H1 (cell line): Measurements from ENCODE around the gene PFDN4. TPM values are rescaled to one million over a fixed set of nuclear protein-coding genes. Genes with fewer than 3 reads are reported as not detected.

Source experiments
- CTCF ChIA-PET: fragments of 300-600 bp; sonication (Branson Sonifier 250); formaldehyde crosslinking; loops from one replicate; lab custom pipeline; 2021; ENCODE audit not compliant: partially characterized antibody; lab: Charles Lee
- POLR2A ChIA-PET: fragments of 300-600 bp; sonication (Branson Sonifier 250); formaldehyde crosslinking; loops from one replicate; lab custom pipeline; 2021; ENCODE audit warnings: inconsistent platforms; ENCODE audit not compliant: partially characterized antibody; lab: Charles Lee
- DNase-seq, 2 experiments: peaks; one replicate each; pipeline versions ENCODE4 v3.0.0 to v3.0.0-alpha.2; 2010 to 2022; ENCODE audit warnings: low spot score in 2 of 2, low read depth in 1 of 2, mixed read lengths in 1 of 2
- FAIRE-seq: peaks from 2 replicates; lab custom pipeline; 2011; peaks lifted over from hg19 to GRCh38; lab: Jason Lieb, UNC
- H2AFZ ChIP-seq: 2 replicates; pipeline ENCODE4 v1.8.1; 2012; ENCODE audit warnings: low read length, inconsistent platforms
- H2AK5ac ChIP-seq: 2 replicates; pipeline ENCODE4 v1.6.1; 2013; ENCODE audit warnings: low read depth, low read length
- H2BK120ac ChIP-seq: replicated peaks from 2 replicates; pipeline ENCODE3; 2013; ENCODE audit warnings: low read depth, low read length, inconsistent platforms
- H2BK12ac ChIP-seq: 2 replicates; pipeline ENCODE4 v1.6.1; 2013; ENCODE audit warnings: low read depth, low read length
- H2BK15ac ChIP-seq: 2 replicates; pipeline ENCODE4 v1.6.1; 2013; ENCODE audit warnings: low read length
- H2BK20ac ChIP-seq: 2 replicates; pipeline ENCODE4 v1.6.1; 2013; ENCODE audit warnings: low read length
- H2BK5ac ChIP-seq: 2 replicates; pipeline ENCODE4 v1.6.1; 2013; ENCODE audit warnings: low read depth, low read length
- H3K14ac ChIP-seq: 2 replicates; pipeline ENCODE4 v1.6.1; 2013; ENCODE audit warnings: inconsistent platforms; ENCODE audit not compliant: insufficient read length
- H3K18ac ChIP-seq: 2 replicates; pipeline ENCODE4 v1.6.1; 2013; ENCODE audit warnings: low read length; ENCODE audit errors: extremely low read depth
- H3K23ac ChIP-seq: 2 replicates; pipeline ENCODE4 v1.6.1; 2013; ENCODE audit warnings: inconsistent platforms; ENCODE audit not compliant: insufficient read length
- H3K23me2 ChIP-seq: 2 replicates; pipeline ENCODE4 v1.6.1; 2013; ENCODE audit warnings: low read depth, low read length
- H3K27ac ChIP-seq: 2 replicates; pipeline ENCODE4 v1.6.1; 2011; ENCODE audit warnings: low read depth, low read length, inconsistent platforms
- H3K27me3 ChIP-seq, 4 experiments: replicated peaks in 1 of 4; 1 replicate in 1 of 4; 2 replicates in 3 of 4; pipeline versions ENCODE4 v1.6.1 to v1.8.1; 2011 to 2013; ENCODE audit warnings: low read length in 3 of 4, mild to moderate bottlenecking in 3 of 4, inconsistent platforms in 2 of 4, mixed read lengths in 2 of 4, moderate library complexity in 1 of 4; ENCODE audit not compliant: control insufficient read depth in 3 of 4, insufficient read depth in 3 of 4; ENCODE audit errors: extremely low read depth in 1 of 4
- H3K36me3 ChIP-seq, 4 experiments: 2 replicates each; pipeline versions ENCODE4 v1.6.1 to v1.8.1; 2011 to 2013; ENCODE audit warnings: mild to moderate bottlenecking in 4 of 4, low read length in 3 of 4, moderate library complexity in 2 of 4, control low read depth in 1 of 4, inconsistent platforms in 1 of 4; ENCODE audit not compliant: insufficient read depth in 4 of 4, control insufficient read depth in 2 of 4
- H3K4ac ChIP-seq: replicated peaks from 2 replicates; pipeline ENCODE3; 2013; ENCODE audit warnings: low read length, low read depth, mixed read lengths, inconsistent platforms; ENCODE audit not compliant: insufficient read length
- H3K4me1 ChIP-seq, 4 experiments: replicated peaks in 1 of 4; 1 replicate in 1 of 4; 2 replicates in 3 of 4; pipeline versions ENCODE4 v1.6.1 to v1.8.1; 2011 to 2013; ENCODE audit warnings: low read length in 3 of 4, inconsistent platforms in 2 of 4, mixed read lengths in 1 of 4; ENCODE audit not compliant: insufficient read depth in 4 of 4, control insufficient read depth in 3 of 4
- H3K4me2 ChIP-seq, 2 experiments: 2 replicates each; pipeline versions ENCODE4 v1.6.1 to v1.8.1; 2011 to 2013; ENCODE audit warnings: low read depth in 2 of 2, low read length in 2 of 2, control low read depth in 1 of 2, inconsistent platforms in 1 of 2, mild to moderate bottlenecking in 1 of 2; ENCODE audit not compliant: insufficient read depth in 1 of 2
- H3K4me3 ChIP-seq, 4 experiments: fragments of 200-600, 300-600 bp in 1 of 4; sonication (generic), shearing (Covaris generic), sonication (Bioruptor Twin) in 1 of 4; 2 replicates each; pipeline versions ENCODE4 v1.5.1 to v1.8.1; 2011 to 2016; ENCODE audit warnings: low read length in 4 of 4, low read depth in 3 of 4, control low read depth in 2 of 4, inconsistent platforms in 2 of 4, mild to moderate bottlenecking in 2 of 4, mixed read lengths in 1 of 4, moderate library complexity in 1 of 4; ENCODE audit not compliant: insufficient read depth in 2 of 4; ENCODE audit errors: extremely low read depth in 1 of 4
- H3K56ac ChIP-seq: replicated peaks from 2 replicates; pipeline ENCODE3; 2013; ENCODE audit warnings: low read depth, mild to moderate bottlenecking, mixed read lengths, low read length, inconsistent platforms; ENCODE audit not compliant: insufficient read length
- H3K79me1 ChIP-seq: 2 replicates; pipeline ENCODE4 v1.6.1; 2013; ENCODE audit warnings: low read depth, low read length, control low read depth
- H3K79me2 ChIP-seq, 2 experiments: 2 replicates each; pipeline versions ENCODE4 v1.6.1 to v1.8.1; 2012 to 2013; ENCODE audit warnings: low read length in 2 of 2, mild to moderate bottlenecking in 2 of 2, inconsistent platforms in 1 of 2; ENCODE audit not compliant: insufficient read depth in 2 of 2, control insufficient read depth in 1 of 2
- H3K9ac ChIP-seq, 4 experiments: replicated peaks in 1 of 4; 1 replicate in 1 of 4; 2 replicates in 3 of 4; pipeline versions ENCODE4 v1.6.1 to v1.8.1; 2011 to 2013; ENCODE audit warnings: low read depth in 3 of 4, low read length in 3 of 4, control low read depth in 2 of 4, mild to moderate bottlenecking in 2 of 4, moderate library complexity in 2 of 4, inconsistent platforms in 1 of 4; ENCODE audit errors: extremely low read depth in 1 of 4
- H3K9me3 ChIP-seq, 2 experiments: 2 replicates each; pipeline versions ENCODE4 v1.6.1 to v1.8.1; 2012 to 2013; ENCODE audit warnings: mild to moderate bottlenecking in 2 of 2, moderate library complexity in 2 of 2, control low read depth in 1 of 2, inconsistent platforms in 1 of 2, low read depth in 1 of 2, low read length in 1 of 2, mixed read lengths in 1 of 2; ENCODE audit not compliant: insufficient read depth in 2 of 2
- H4K20me1 ChIP-seq, 2 experiments: replicated peaks in 1 of 2; 2 replicates each; pipeline versions ENCODE3 to v1.8.1; 2011 to 2013; ENCODE audit warnings: inconsistent platforms in 2 of 2, low read length in 2 of 2, mild to moderate bottlenecking in 1 of 2; ENCODE audit not compliant: insufficient read depth in 2 of 2, control insufficient read depth in 1 of 2
- H4K5ac ChIP-seq: 2 replicates; pipeline ENCODE4 v1.6.1; 2013; ENCODE audit warnings: low read length, low read depth, mixed read lengths, inconsistent platforms; ENCODE audit not compliant: insufficient read length
- H4K8ac ChIP-seq: 2 replicates; pipeline ENCODE4 v1.8.0; 2013; ENCODE audit warnings: mild to moderate bottlenecking, moderate library complexity, low read length, inconsistent platforms; ENCODE audit not compliant: insufficient read depth; ENCODE audit errors: extremely low read depth
- H4K91ac ChIP-seq: replicated peaks from 2 replicates; pipeline ENCODE3; 2013; ENCODE audit warnings: low read length, mixed read lengths, inconsistent platforms; ENCODE audit not compliant: insufficient read length
- ATF3 ChIP-seq: IDR thresholded peaks from 2 replicates; pipeline ENCODE4 v1.6.1; 2011; ENCODE audit warnings: low read depth, mild to moderate bottlenecking, low read length; ENCODE audit not compliant: insufficient read depth
- CEBPB ChIP-seq: IDR thresholded peaks from 2 replicates; pipeline ENCODE4 v1.6.1; 2012; ENCODE audit warnings: low read depth, low read length
- CHD1 ChIP-seq: IDR thresholded peaks from 2 replicates; pipeline ENCODE4 v1.6.1; 2012; ENCODE audit warnings: low read depth, low read length, improper control_type of control experiment
- GTF2F1 ChIP-seq: IDR thresholded peaks from 2 replicates; pipeline ENCODE4 v1.6.1; 2012; ENCODE audit warnings: low read depth, low read length, improper control_type of control experiment, borderline replicate concordance
- NANOG ChIP-seq: IDR thresholded peaks from 2 replicates; pipeline ENCODE4 v1.6.1; 2011; ENCODE audit warnings: low read length, low read depth, mild to moderate bottlenecking, inconsistent platforms; ENCODE audit not compliant: insufficient read depth, poor library complexity, severe bottlenecking
- POLR2A ChIP-seq, 2 experiments: IDR thresholded peaks; 1 replicate in 1 of 2; 2 replicates in 1 of 2; pipeline ENCODE4 v1.6.1; 2011; ENCODE audit warnings: low read depth in 2 of 2, low read length in 2 of 2, mild to moderate bottlenecking in 2 of 2; ENCODE audit errors: control extremely low read depth in 1 of 2
- USF2 ChIP-seq: IDR thresholded peaks from 2 replicates; pipeline ENCODE4 v1.6.1; 2011; ENCODE audit warnings: low read length, improper control_type of control experiment
- WGBS, 2 experiments: shearing (Covaris generic) in 1 of 2; methylation state at CpG; one replicate each; pipeline versions ENCODE4 v1.1.6 to v1.1.7; 2013 to 2015; ENCODE audit warnings: low lambda C conversion rate in 2 of 2, mixed read lengths in 2 of 2, inconsistent platforms in 1 of 2, low coverage in 1 of 2, missing lambda C conversion rate in 1 of 2; ENCODE audit not compliant: insufficient replicate concordance in 2 of 2, insufficient coverage in 1 of 2, insufficient read length in 1 of 2; ENCODE audit errors: extremely low coverage in 1 of 2, missing lambda C conversion rate in 1 of 2; 5-methylcytosine and 5-hydroxymethylcytosine counted together
- polyA plus RNA-seq, 7 experiments: library from polyadenylated mRNA; depleted of rRNA in 3 of 7; stranded (reverse) in 5 of 7; unstranded in 2 of 7; fragments of >200 nt in 5 of 7; fragments of 200-250 nt in 2 of 7; gene quantifications; 1 replicate in 5 of 7; 2 replicates in 1 of 7; 4 replicates in 1 of 7; pipeline versions ENCODE4 v1.2.1 to v1.2.3, GENCODE V29; 2011 to 2013; ENCODE audit warnings: missing spikeins in 2 of 7, mixed read lengths in 2 of 7
- total RNA-seq: library from RNA; stranded (reverse); fragmentation: NEBNext Ultra II Directional; extraction: Animal tissue kit (Norgen Biotek cat#: 25700); gene quantifications from 2 replicates; pipeline ENCODE4 v1.2.1, GENCODE V29; 2021

PFDN4 gene
- total and polyA plus RNA-seq, 2 of the 8 experiments (the other 6 are each of a cell fraction or from before 2014, with no cell fraction given): 41.9 to 96.8 TPM

GRCh38 chr20:54179946-54180345, 27.9 kb upstream of the PFDN4 start:
- Histone ChIP-seq H4K20me1 (no peaks in the 10 kb centered on the region), H2BK120ac (no peak overlapping the region), H2BK12ac (no peak overlapping the region), H3K9me3 (no peaks in the 10 kb centered on the region), H3K27ac (no peak overlapping the region), H2BK5ac (no peak overlapping the region), H3K23me2 (no peaks in the 10 kb centered on the region), H3K79me1 (no peaks in the 10 kb centered on the region), H3K4me1 (peaks cover 0 to under 1% (median 0%) of the 10 kb centered on the region in 4 experiments; a peak in 1 of 7 replicates), H3K9ac (no peak overlapping the region), H2AK5ac (no peak overlapping the region), H3K27me3 (peaks cover 2 to 9% (median 7%) of the 10 kb centered on the region in 4 experiments), H3K4me2 (no peak overlapping the region), H3K79me2 (no peaks in the 10 kb centered on the region), H3K4me3 (no peak overlapping the region), H4K5ac (no peak overlapping the region), H2AFZ (no peak overlapping the region), H3K18ac (no peak overlapping the region), H3K14ac (no peak overlapping the region), H3K4ac (no peak overlapping the region), H3K36me3 (no peaks in the 10 kb centered on the region), H4K91ac (no peak overlapping the region), H3K56ac (no peak overlapping the region), H2BK15ac (no peak overlapping the region), H2BK20ac (no peak overlapping the region), H4K8ac (no peak overlapping the region), H3K23ac (no peak overlapping the region)
- no peak for FAIRE-seq
- POLR2A ChIA-PET: no interaction called here
- 92% methylated on average over 2 of the region's 2 CpGs; no CpG with 5 or more reads in 1 of the 2 experiments for WGBS, 2 experiments
- no peak for DNase-seq
- TF ChIP-seq POLR2A (IDR thresholded peaks at IDR 0.05; ENCODE audit: control extremely low read depth in 1 of 2, low read depth in 2 of 2, low read length in 2 of 2): no peak
- TF ChIP-seq CHD1: no peak
- TF ChIP-seq GTF2F1: no peak
- TF ChIP-seq NANOG: no peak
- no peak for TF ChIP-seq USF2
- TF ChIP-seq ATF3: no peak
- TF ChIP-seq CEBPB: no peak
- CTCF ChIA-PET: interaction anchor here (1.2 to 3.2 kb wide), 3 partner anchors 19 to 76 kb away, joined by 3 to 14 read pairs (median 3); no protein-coding TSS in a partner anchor
